H1 (cell line): ENCODE results near the gene SLC6A6. TPM values are rescaled to one million over a fixed set of nuclear protein-coding genes. Genes with fewer than 3 reads are reported as not detected.

Source experiments
- E2F6 ChIP-seq: IDR thresholded peaks from 2 replicates; pipeline ENCODE4 v1.6.1; 2012; ENCODE audit warnings: inconsistent platforms
- GABPA ChIP-seq: IDR thresholded peaks from 2 replicates; pipeline ENCODE4 v1.6.1; 2011; ENCODE audit warnings: mild to moderate bottlenecking, low read length, moderate library complexity, borderline replicate concordance; ENCODE audit not compliant: insufficient read depth
- GTF2F1 ChIP-seq: IDR thresholded peaks from 2 replicates; pipeline ENCODE4 v1.6.1; 2012; ENCODE audit warnings: low read depth, low read length, improper control_type of control experiment, borderline replicate concordance
- KDM5A ChIP-seq: fragments of 200-600 bp; IDR thresholded peaks from 2 replicates; pipeline ENCODE4 v1.7.1; 2012; ENCODE audit warnings: mild to moderate bottlenecking, low read length, inconsistent platforms, mixed read lengths
- POU5F1 ChIP-seq: IDR thresholded peaks from 2 replicates; pipeline ENCODE4 v1.6.1; 2011; ENCODE audit warnings: low read depth, mild to moderate bottlenecking, low read length, moderate library complexity
- SAP30 ChIP-seq: fragments of 300-600 bp; sonication (generic); IDR thresholded peaks from 2 replicates; pipeline ENCODE4 v1.7.1; 2012; ENCODE audit warnings: low read length, moderate library complexity, mild to moderate bottlenecking, inconsistent platforms; ENCODE audit not compliant: insufficient read depth, insufficient replicate concordance
- polyA plus RNA-seq, 7 experiments: library from polyadenylated mRNA; depleted of rRNA in 3 of 7; stranded (reverse) in 5 of 7; unstranded in 2 of 7; fragments of >200 nt in 5 of 7; fragments of 200-250 nt in 2 of 7; gene quantifications; 1 replicate in 5 of 7; 2 replicates in 1 of 7; 4 replicates in 1 of 7; pipeline versions ENCODE4 v1.2.1 to v1.2.3, GENCODE V29; 2011 to 2013; ENCODE audit warnings: missing spikeins in 2 of 7, mixed read lengths in 2 of 7
- total RNA-seq: library from RNA; stranded (reverse); fragmentation: NEBNext Ultra II Directional; extraction: Animal tissue kit (Norgen Biotek cat#: 25700); gene quantifications from 2 replicates; pipeline ENCODE4 v1.2.1, GENCODE V29; 2021

The SLC6A6 gene
- total and polyA plus RNA-seq, 2 of the 8 experiments (the other 6 are each of a cell fraction or from before 2014, with no cell fraction given): 66.2 to 144 TPM

GRCh38 chr3:14430706-14431451, 28.5 kb downstream of the SLC6A6 start (continued):
- no peak for TF ChIP-seq KDM5A
- TF ChIP-seq GTF2F1: no peak
- no peak for TF ChIP-seq POU5F1
- TF ChIP-seq SAP30: no peak
- TF ChIP-seq E2F6: no peak
- TF ChIP-seq GABPA: no peak
